Neural progenitor cell (in vitro differentiated cells): ENCODE measurements around the gene DLG2. TPM values are rescaled to one million over a fixed set of nuclear protein-coding genes. Genes with fewer than 3 reads are reported as not detected.
A peak's percentile ranks its signal among the peaks of the same experiment; 100 is the strongest.

Experiments
- DNase-seq: peaks from one replicate; pipeline ENCODE4 v3.0.0-alpha.2; 2016; ENCODE audit warnings: low spot score
- H2AFZ ChIP-seq: fragments of 200-600 bp; sonication (generic); replicated peaks from 2 replicates; pipeline ENCODE4 v1.6.1; 2016; ENCODE audit warnings: antibody characterized with exemption
- H3F3A ChIP-seq: fragments of 200-600 bp; sonication (generic); 2 replicates; pipeline ENCODE4 v1.6.1; 2016; ENCODE audit warnings: antibody characterized with exemption, low read depth
- H3K27ac ChIP-seq: fragments of 200-600 bp; sonication (generic); 2 replicates; pipeline ENCODE4 v1.5.1; 2016; ENCODE audit warnings: mild to moderate bottlenecking
- H3K27me3 ChIP-seq: fragments of 200-600 bp; sonication (generic); 2 replicates; pipeline ENCODE4 v1.6.1; 2016; ENCODE audit warnings: mild to moderate bottlenecking, moderate library complexity
- H3K36me3 ChIP-seq: fragments of 200-600 bp; sonication (generic); 2 replicates; pipeline ENCODE4 v1.5.1; 2016
- H3K4me1 ChIP-seq: fragments of 200-600 bp; sonication (generic); 2 replicates; pipeline ENCODE4 v1.6.1; 2016; ENCODE audit warnings: mixed run types
- H3K4me2 ChIP-seq: fragments of 200-600 bp; sonication (generic); 2 replicates; pipeline ENCODE4 v1.6.1; 2016
- H3K4me3 ChIP-seq: fragments of 200-600 bp; sonication (generic); 2 replicates; pipeline ENCODE4 v1.5.1; 2016
- H3K79me2 ChIP-seq: fragments of 200-600 bp; sonication (generic); 2 replicates; pipeline ENCODE4 v1.6.1; 2016; ENCODE audit warnings: low read depth
- H3K9ac ChIP-seq: fragments of 200-600 bp; sonication (generic); 2 replicates; pipeline ENCODE4 v1.6.1; 2016
- H3K9me3 ChIP-seq: fragments of 200-600 bp; sonication (generic); 2 replicates; pipeline ENCODE4 v1.5.1; 2016; ENCODE audit warnings: low read depth
- H4K20me1 ChIP-seq: fragments of 200-600 bp; sonication (generic); 2 replicates; pipeline ENCODE4 v1.6.1; 2016; ENCODE audit warnings: low read depth
- H3K27ac Mint-ChIP-seq: 3 replicates; pipeline ENCODE4 v1.8.0; 2021; ENCODE audit warnings: mixed read lengths
- H3K27me3 Mint-ChIP-seq: 2 replicates; pipeline ENCODE4 v1.8.0; 2022; ENCODE audit warnings: low read depth, mild to moderate bottlenecking, inconsistent platforms, moderate library complexity, mixed read lengths; ENCODE audit not compliant: insufficient read depth
- H3K36me3 Mint-ChIP-seq: 3 replicates; pipeline ENCODE4 v1.8.0; 2021; ENCODE audit warnings: mixed read lengths
- H3K4me1 Mint-ChIP-seq: 3 replicates; pipeline ENCODE4 v1.8.0; 2021; ENCODE audit warnings: mixed read lengths
- H3K4me3 Mint-ChIP-seq: 3 replicates; pipeline ENCODE4 v1.8.0; 2021; ENCODE audit warnings: mild to moderate bottlenecking, moderate library complexity, mixed read lengths
- H3K9me3 Mint-ChIP-seq: 3 replicates; pipeline ENCODE4 v1.8.0; 2020; ENCODE audit warnings: mixed read lengths
- EZH2 ChIP-seq: fragments of 200-600 bp; sonication (generic); IDR thresholded peaks from 2 replicates; pipeline ENCODE4 v1.6.1; 2017; ENCODE audit warnings: antibody characterized with exemption, mild to moderate bottlenecking, moderate library complexity
- EZH2phosphoT487 ChIP-seq: fragments of 200-600 bp; sonication (generic); IDR thresholded peaks from 2 replicates; pipeline ENCODE4 v1.6.1; 2017; ENCODE audit warnings: antibody characterized with exemption
- total RNA-seq: library from RNA; depleted of rRNA; stranded (reverse); fragments of >200 nt; gene quantifications from 2 replicates; pipeline ENCODE4 v1.2.3, GENCODE V29; 2015; ENCODE audit warnings: low replicate concordance
- TF ChIP-seq, protein P1 (sequence below): fragments of 200-600 bp; sonication (generic); IDR thresholded peaks from 2 replicates; pipeline ENCODE4 v1.5.1; 2017; ENCODE audit warnings: antibody characterized with exemption, mild to moderate bottlenecking

DLG2 gene
- total RNA-seq, 1 donor from 2014 or later: 7.5 TPM

DNA sequence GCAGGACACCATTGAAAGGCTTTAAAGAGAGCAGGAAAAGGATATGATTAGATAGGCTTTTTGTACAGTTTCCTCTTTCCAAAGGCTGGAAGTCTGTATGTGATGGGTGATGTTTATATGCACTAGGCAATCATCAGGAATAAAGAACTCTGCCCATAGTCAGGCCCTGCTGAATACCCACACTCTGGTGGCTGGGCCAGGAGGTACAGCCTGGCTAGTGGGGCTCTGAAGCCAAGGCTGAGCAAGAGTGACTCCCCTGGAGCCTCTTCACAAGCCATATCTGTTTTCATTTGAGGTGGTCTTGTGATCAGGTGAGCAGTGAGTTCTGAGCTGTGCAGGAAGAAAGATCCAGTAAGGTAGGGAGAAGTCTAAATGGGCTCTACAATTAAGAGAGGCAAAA lies 1801.1 kb downstream of the DLG2 start:
- Histone ChIP-seq H3K4me3 (no peak overlapping the region), H3K4me2 (no peak overlapping the region), H4K20me1 (no peaks in the 10 kb centered on the region), H3K27ac (no peak overlapping the region), H3K9ac (no peak overlapping the region), H2AFZ (no peak overlapping the region), H3K9me3 (no peaks in the 10 kb centered on the region), H3K27me3 (no peaks in the 10 kb centered on the region), H3K36me3 (no peaks in the 10 kb centered on the region), H3F3A (no peaks in the 10 kb centered on the region), H3K4me1 (no peaks in the 10 kb centered on the region), H3K79me2 (no peaks in the 10 kb centered on the region)
- TF ChIP-seq EZH2phosphoT487 (no peak), EZH2 (no peak)
- TF ChIP-seq, protein P1, sequence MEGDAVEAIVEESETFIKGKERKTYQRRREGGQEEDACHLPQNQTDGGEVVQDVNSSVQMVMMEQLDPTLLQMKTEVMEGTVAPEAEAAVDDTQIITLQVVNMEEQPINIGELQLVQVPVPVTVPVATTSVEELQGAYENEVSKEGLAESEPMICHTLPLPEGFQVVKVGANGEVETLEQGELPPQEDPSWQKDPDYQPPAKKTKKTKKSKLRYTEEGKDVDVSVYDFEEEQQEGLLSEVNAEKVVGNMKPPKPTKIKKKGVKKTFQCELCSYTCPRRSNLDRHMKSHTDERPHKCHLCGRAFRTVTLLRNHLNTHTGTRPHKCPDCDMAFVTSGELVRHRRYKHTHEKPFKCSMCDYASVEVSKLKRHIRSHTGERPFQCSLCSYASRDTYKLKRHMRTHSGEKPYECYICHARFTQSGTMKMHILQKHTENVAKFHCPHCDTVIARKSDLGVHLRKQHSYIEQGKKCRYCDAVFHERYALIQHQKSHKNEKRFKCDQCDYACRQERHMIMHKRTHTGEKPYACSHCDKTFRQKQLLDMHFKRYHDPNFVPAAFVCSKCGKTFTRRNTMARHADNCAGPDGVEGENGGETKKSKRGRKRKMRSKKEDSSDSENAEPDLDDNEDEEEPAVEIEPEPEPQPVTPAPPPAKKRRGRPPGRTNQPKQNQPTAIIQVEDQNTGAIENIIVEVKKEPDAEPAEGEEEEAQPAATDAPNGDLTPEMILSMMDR: no peak
- peaks cover 2% of the 10 kb centered on the region for H3K27me3 Mint-ChIP-seq
- no peaks in the 10 kb centered on the region for H3K4me1 Mint-ChIP-seq
- H3K27ac Mint-ChIP-seq: no peak overlapping the region
- no peaks in the 10 kb centered on the region for H3K36me3 Mint-ChIP-seq
- no peaks in the 10 kb centered on the region for H3K9me3 Mint-ChIP-seq
- no peak for DNase-seq
- no peak overlapping the region for H3K4me3 Mint-ChIP-seq

DNA sequence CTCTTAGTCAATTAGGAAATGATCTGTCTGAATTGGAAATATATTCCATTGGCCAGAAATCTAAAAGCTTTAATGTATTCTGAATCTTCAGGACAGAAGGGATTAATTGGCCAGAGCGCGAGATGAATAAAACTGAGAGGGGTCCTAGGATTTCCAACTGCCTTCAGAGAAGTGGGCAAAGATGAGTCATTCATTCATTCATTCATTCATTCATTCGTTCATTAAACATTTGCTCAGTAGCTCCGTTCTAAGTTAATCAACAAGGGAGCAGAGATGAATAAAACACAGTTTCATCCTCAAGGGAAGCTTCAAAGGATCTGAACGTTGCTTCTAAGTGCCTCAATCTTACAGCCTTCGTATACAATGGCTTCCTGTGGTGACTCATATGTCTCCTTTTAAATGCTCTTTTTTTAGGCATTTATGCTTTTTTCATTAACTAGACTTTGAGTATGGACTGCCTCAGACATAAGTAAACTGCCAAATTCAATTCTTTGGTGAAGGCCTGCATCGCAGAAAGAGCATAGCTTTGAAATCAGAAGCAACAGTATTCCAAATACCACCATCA lies 1803.6 kb downstream of the DLG2 start:
- Histone ChIP-seq H3F3A (no peaks in the 10 kb centered on the region), H3K4me3 (no peak overlapping the region), H2AFZ (no peak overlapping the region), H3K36me3 (no peaks in the 10 kb centered on the region), H3K4me1 (no peaks in the 10 kb centered on the region), H4K20me1 (no peaks in the 10 kb centered on the region), H3K9ac (no peak overlapping the region), H3K27me3 (no peaks in the 10 kb centered on the region), H3K27ac (no peak overlapping the region), H3K79me2 (no peaks in the 10 kb centered on the region), H3K4me2 (no peak overlapping the region), H3K9me3 (no peaks in the 10 kb centered on the region)
- H3K36me3 Mint-ChIP-seq: no peaks in the 10 kb centered on the region
- H3K27me3 Mint-ChIP-seq: no peaks in the 10 kb centered on the region
- no peak overlapping the region for H3K27ac Mint-ChIP-seq
- no peaks in the 10 kb centered on the region for H3K4me1 Mint-ChIP-seq
- no peak for TF ChIP-seq EZH2
- TF ChIP-seq, protein P1: no peak
- TF ChIP-seq EZH2phosphoT487: no peak
- no peak for DNase-seq
- H3K9me3 Mint-ChIP-seq: no peaks in the 10 kb centered on the region
- H3K4me3 Mint-ChIP-seq: no peak overlapping the region

DNA sequence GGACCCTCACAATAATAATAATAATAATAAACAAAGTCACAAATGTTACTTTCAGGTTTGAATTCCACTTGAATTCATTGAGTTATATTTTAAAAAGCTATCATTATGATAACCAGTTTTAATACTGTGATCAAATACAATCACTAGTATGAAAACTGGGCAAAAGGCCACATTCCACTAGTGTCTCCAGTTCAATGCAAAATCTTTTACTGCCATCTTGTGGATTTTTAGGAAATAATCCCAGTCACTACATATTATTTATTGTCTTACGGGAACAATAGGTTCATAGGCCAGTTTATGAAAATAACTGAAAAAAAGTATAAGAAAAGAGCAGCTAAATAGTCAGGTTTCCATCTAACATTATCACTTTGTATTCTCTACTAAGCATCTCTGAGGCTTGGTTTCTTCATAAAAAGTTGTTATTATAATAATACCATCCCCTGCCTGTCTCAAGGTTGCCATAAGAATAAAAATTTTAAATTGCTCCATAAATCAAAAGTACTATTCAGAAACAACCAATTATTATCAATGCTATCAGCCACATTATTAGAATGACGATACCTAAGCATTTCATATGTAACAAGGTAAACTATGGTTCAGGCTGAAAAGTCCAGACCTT lies 1807.1 kb downstream of the DLG2 start:
- TF ChIP-seq EZH2phosphoT487: no peak
- no peak for TF ChIP-seq EZH2
- TF ChIP-seq, protein P1: peak; percentile 75
- Histone ChIP-seq H3K4me1 (no peaks in the 10 kb centered on the region), H3K27me3 (no peaks in the 10 kb centered on the region), H3K36me3 (no peaks in the 10 kb centered on the region), H3K9ac (no peak overlapping the region), H2AFZ (no peak overlapping the region), H4K20me1 (no peaks in the 10 kb centered on the region), H3K79me2 (no peaks in the 10 kb centered on the region), H3F3A (no peaks in the 10 kb centered on the region), H3K4me2 (no peak overlapping the region), H3K4me3 (no peak overlapping the region), H3K9me3 (no peaks in the 10 kb centered on the region), H3K27ac (no peak overlapping the region)
- Mint-ChIP-seq H3K4me1 (peaks cover 6% of the 10 kb centered on the region), H3K4me3 (no peak overlapping the region), H3K36me3 (no peaks in the 10 kb centered on the region), H3K9me3 (no peaks in the 10 kb centered on the region), H3K27ac (no peak overlapping the region), H3K27me3 (peaks cover 3% of the 10 kb centered on the region)
- peak; percentile 38 for DNase-seq
